H1 (cell line): ENCODE measurements around the gene GRIK4. TPM values are rescaled to one million over a fixed set of nuclear protein-coding genes. Genes with fewer than 3 reads are reported as not detected.

Source experiments
- CHD7 ChIP-seq: fragments of 300-600 bp; sonication (generic); IDR thresholded peaks from 2 replicates; pipeline ENCODE4 v1.7.1; 2012; ENCODE audit warnings: low read length, moderate library complexity, mild to moderate bottlenecking, inconsistent platforms; ENCODE audit not compliant: insufficient replicate concordance
- CREB1 ChIP-seq: IDR thresholded peaks from 2 replicates; pipeline ENCODE4 v1.6.1; 2012; ENCODE audit warnings: inconsistent platforms
- EZH2 ChIP-seq: fragments of 200-600 bp; sonication (generic); IDR thresholded peaks from 2 replicates; pipeline ENCODE4 v1.7.1; 2012; ENCODE audit warnings: low read depth, mild to moderate bottlenecking, moderate library complexity, low read length, inconsistent platforms; ENCODE audit not compliant: severe bottlenecking
- RAD21 ChIP-seq, 2 experiments: IDR thresholded peaks in 1 of 2; conservative IDR thresholded peaks in 1 of 2; 2 replicates each; pipeline ENCODE4 v1.6.1; 2011; ENCODE audit warnings: low read depth in 2 of 2, low read length in 2 of 2, improper control_type of control experiment in 1 of 2, inconsistent platforms in 1 of 2, mild to moderate bottlenecking in 1 of 2, moderate library complexity in 1 of 2
- SIX5 ChIP-seq: IDR thresholded peaks from 2 replicates; pipeline ENCODE4 v1.6.1; 2011; ENCODE audit warnings: mild to moderate bottlenecking, low read depth, low read length
- SP2 ChIP-seq: IDR thresholded peaks from 2 replicates; pipeline ENCODE4 v1.6.1; 2012; ENCODE audit warnings: mild to moderate bottlenecking, low read length, inconsistent platforms
- polyA plus RNA-seq, 7 experiments: library from polyadenylated mRNA; depleted of rRNA in 3 of 7; stranded (reverse) in 5 of 7; unstranded in 2 of 7; fragments of >200 nt in 5 of 7; fragments of 200-250 nt in 2 of 7; gene quantifications; 1 replicate in 5 of 7; 2 replicates in 1 of 7; 4 replicates in 1 of 7; pipeline versions ENCODE4 v1.2.1 to v1.2.3, GENCODE V29; 2011 to 2013; ENCODE audit warnings: missing spikeins in 2 of 7, mixed read lengths in 2 of 7
- total RNA-seq: library from RNA; stranded (reverse); fragmentation: NEBNext Ultra II Directional; extraction: Animal tissue kit (Norgen Biotek cat#: 25700); gene quantifications from 2 replicates; pipeline ENCODE4 v1.2.1, GENCODE V29; 2021
- TF ChIP-seq, protein P1 (sequence below), 3 experiments: IDR thresholded peaks; 1 replicate in 2 of 3; 2 replicates in 1 of 3; pipeline versions ENCODE4 v1.5.1 to v1.6.1; 2011; ENCODE audit warnings: low read length in 3 of 3, mild to moderate bottlenecking in 3 of 3, inconsistent platforms in 2 of 3, low read depth in 1 of 3, moderate library complexity in 1 of 3; ENCODE audit not compliant: insufficient read depth in 1 of 3; ENCODE audit errors: control extremely low read depth in 1 of 3

The GRIK4 gene
- total and polyA plus RNA-seq, 2 of the 8 experiments (the other 6 are each of a cell fraction or from before 2014, with no cell fraction given) = 1.2 to 2.9 TPM

GRCh38 chr11:120637131-120637530, 125.6 kb downstream of the GRIK4 start (continued):
- TF ChIP-seq CHD7 (no peak), EZH2 (no peak), SIX5 (no peak), RAD21 (IDR thresholded peaks at IDR 0.05 in 1 of 2, conservative IDR thresholded peaks at IDR 0.05 in 1 of 2; ENCODE audit: low read depth in 2 of 2, low read length in 2 of 2) (no peak), CREB1 (no peak), SP2 (no peak)
- TF ChIP-seq, protein P1, sequence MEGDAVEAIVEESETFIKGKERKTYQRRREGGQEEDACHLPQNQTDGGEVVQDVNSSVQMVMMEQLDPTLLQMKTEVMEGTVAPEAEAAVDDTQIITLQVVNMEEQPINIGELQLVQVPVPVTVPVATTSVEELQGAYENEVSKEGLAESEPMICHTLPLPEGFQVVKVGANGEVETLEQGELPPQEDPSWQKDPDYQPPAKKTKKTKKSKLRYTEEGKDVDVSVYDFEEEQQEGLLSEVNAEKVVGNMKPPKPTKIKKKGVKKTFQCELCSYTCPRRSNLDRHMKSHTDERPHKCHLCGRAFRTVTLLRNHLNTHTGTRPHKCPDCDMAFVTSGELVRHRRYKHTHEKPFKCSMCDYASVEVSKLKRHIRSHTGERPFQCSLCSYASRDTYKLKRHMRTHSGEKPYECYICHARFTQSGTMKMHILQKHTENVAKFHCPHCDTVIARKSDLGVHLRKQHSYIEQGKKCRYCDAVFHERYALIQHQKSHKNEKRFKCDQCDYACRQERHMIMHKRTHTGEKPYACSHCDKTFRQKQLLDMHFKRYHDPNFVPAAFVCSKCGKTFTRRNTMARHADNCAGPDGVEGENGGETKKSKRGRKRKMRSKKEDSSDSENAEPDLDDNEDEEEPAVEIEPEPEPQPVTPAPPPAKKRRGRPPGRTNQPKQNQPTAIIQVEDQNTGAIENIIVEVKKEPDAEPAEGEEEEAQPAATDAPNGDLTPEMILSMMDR (IDR thresholded peaks at IDR 0.05; ENCODE audit: control extremely low read depth in 1 of 3, insufficient read depth in 1 of 3, low read depth in 1 of 3, low read length in 3 of 3) = no peak
